ENCODE measurements around the gene CTNS. TPM values are rescaled to one million over a fixed set of nuclear protein-coding genes. Genes with fewer than 3 reads are reported as not detected.

Gene CTNS
- total RNA-seq, 1 donor from 2014 or later, result 9.4 TPM

DNA sequence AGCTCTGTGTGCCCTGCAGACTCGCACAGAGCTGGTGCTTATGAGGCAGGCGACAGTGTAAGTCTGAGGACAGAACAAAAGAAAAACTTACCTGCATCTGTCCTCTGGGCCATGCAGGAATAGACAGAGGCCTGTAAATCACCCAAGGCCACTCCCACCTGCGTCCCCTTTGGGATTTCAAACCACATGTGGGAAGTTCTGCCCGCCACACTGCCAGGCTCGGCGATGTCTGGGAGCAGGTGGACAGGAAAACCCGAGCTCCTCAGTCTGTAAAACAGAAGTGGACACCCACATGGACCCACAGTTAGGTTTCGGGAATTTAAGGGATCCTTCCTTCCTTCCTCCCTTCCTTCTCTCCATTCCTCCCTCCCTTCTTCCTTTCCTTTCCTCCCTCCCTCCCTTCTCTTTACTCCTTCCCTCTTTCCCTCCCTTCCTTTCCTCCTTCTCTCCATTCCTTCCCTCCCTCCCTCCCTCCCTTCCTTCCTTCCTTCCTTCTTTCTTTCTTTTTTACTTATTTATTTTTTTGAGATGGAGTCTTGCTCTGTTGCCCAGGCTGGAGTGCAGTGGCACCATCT is 15.3 kb upstream of the CTNS start:
- H3K4me3 Mint-ChIP-seq, result no peak overlapping the region
- H3K27me3 Mint-ChIP-seq (ENCODE audit: insufficient read depth, low read depth), result no peaks in the 10 kb centered on the region

DNA sequence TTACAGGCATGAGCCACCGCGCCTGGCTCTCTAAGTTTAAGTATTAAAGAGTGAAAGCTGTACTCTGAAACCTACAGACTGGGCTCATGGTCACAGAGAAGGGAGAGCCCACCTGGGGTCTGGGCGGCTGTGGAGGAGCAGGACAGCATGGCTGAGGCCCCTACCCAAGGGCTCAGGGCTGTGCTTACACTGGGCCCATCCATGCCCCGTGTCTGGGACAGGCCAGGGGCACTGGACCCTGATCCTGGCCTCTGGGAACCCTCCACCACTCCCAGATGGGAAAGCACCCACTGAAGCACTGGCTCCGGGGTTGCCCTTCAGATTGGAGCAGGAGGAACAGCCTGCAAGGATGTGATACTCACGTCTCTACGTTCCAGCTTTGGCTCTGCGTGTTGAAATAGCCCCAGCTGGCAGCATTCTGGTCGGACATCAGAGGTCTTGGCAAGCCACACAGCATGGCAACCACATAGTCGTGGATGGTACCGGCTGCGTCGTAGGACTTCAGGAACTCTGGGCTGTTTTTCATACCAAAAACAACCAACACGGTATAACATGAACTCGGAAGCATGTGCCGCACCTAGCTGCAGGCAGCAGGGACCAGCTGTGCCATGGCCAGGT is 13.5 kb upstream of the CTNS start:
- Histone ChIP-seq H3K36me3 (no peaks in the 10 kb centered on the region), H3K27me3 (no peaks in the 10 kb centered on the region)
- H3K4me1 Mint-ChIP-seq, result no peaks in the 10 kb centered on the region

More for the DNA sequence above, 15.3 kb upstream of the CTNS start:
- H3K9me3 Mint-ChIP-seq, result no peaks in the 10 kb centered on the region
- Histone ChIP-seq H3F3A (ENCODE audit: low read depth) (no peaks in the 10 kb centered on the region), H3K9ac (no peak overlapping the region), H3K4me2 (no peak overlapping the region), H2AFZ (replicated peaks) (no peak overlapping the region), H3K27ac (no peak overlapping the region), H3K4me1 (no peaks in the 10 kb centered on the region), H3K36me3 (no peaks in the 10 kb centered on the region), H4K20me1 (ENCODE audit: low read depth) (no peaks in the 10 kb centered on the region), H3K79me2 (ENCODE audit: low read depth) (no peaks in the 10 kb centered on the region), H3K4me3 (no peak overlapping the region), H3K27me3 (no peaks in the 10 kb centered on the region), H3K9me3 (ENCODE audit: low read depth) (no peaks in the 10 kb centered on the region)
- no peak for TF ChIP-seq EZH2 (IDR thresholded peaks at IDR 0.05)
- TF ChIP-seq EZH2phosphoT487 (IDR thresholded peaks at IDR 0.05), result no peak
- TF ChIP-seq, protein P1, sequence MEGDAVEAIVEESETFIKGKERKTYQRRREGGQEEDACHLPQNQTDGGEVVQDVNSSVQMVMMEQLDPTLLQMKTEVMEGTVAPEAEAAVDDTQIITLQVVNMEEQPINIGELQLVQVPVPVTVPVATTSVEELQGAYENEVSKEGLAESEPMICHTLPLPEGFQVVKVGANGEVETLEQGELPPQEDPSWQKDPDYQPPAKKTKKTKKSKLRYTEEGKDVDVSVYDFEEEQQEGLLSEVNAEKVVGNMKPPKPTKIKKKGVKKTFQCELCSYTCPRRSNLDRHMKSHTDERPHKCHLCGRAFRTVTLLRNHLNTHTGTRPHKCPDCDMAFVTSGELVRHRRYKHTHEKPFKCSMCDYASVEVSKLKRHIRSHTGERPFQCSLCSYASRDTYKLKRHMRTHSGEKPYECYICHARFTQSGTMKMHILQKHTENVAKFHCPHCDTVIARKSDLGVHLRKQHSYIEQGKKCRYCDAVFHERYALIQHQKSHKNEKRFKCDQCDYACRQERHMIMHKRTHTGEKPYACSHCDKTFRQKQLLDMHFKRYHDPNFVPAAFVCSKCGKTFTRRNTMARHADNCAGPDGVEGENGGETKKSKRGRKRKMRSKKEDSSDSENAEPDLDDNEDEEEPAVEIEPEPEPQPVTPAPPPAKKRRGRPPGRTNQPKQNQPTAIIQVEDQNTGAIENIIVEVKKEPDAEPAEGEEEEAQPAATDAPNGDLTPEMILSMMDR (IDR thresholded peaks at IDR 0.05), result no peak
- no peaks in the 10 kb centered on the region for H3K4me1 Mint-ChIP-seq
- H3K36me3 Mint-ChIP-seq, result peaks cover 32% of the 10 kb centered on the region
- no peak for DNase-seq (ENCODE audit: low spot score)
- no peak overlapping the region for H3K27ac Mint-ChIP-seq

DNA sequence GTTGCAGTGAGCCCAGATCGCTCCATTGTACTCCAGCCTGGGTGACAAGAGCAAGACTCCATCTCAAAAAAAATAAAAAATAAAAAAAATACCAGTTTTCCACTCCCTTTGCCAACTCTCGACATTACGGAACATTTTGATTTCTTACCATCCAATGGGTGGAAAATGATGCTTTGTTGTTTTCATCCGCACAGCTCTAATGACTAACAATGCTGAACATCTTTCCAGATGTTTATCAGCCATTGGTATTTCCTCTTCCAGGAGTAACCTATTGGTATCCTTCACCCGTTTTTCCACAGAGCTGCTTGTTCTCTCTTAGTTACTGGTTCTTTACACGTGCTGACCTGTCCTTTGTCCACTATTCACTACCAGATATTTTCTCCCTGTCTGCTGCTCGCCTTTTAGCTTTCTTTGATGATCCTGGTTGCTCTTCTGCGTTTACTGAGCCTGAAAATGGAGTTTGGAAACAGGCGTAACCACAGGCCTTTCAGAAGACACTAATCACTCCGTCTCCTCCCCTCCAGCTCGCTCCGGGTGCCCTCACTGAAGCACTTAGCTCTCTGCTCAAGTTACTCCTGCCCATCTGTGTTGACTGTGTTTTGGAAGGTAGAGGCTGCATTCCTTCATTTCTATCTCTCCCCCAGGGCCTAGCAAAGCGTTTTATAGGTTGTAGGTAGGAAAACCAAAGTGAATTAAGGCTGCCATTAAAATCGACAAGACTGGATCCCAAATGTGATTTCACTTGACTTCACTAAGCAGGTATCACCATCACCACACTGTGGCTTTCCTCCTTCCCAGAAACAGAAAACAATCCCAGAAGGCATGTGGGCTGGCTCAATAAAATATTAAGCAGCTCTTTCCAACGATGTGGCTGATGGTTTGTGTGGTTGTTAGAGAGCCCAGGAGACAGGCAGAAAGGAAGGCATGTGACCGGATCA is 9.5 kb upstream of the CTNS start:
- Mint-ChIP-seq H3K9me3 (no peaks in the 10 kb centered on the region), H3K4me3 (no peak overlapping the region)
- H3K9ac ChIP-seq, result no peak overlapping the region

More for the DNA sequence above, 13.5 kb upstream of the CTNS start:
- H3K9ac ChIP-seq, result no peak overlapping the region
- H3K4me3 ChIP-seq, result no peak overlapping the region
- H3K79me2 ChIP-seq (ENCODE audit: low read depth), result no peaks in the 10 kb centered on the region
- Mint-ChIP-seq H3K4me3 (no peak overlapping the region), H3K36me3 (peaks cover 33% of the 10 kb centered on the region), H3K27me3 (ENCODE audit: insufficient read depth, low read depth) (no peaks in the 10 kb centered on the region), H3K27ac (no peak overlapping the region), H3K9me3 (no peaks in the 10 kb centered on the region)
- no peak for TF ChIP-seq EZH2phosphoT487 (IDR thresholded peaks at IDR 0.05)
- no peak for TF ChIP-seq EZH2 (IDR thresholded peaks at IDR 0.05)
- H3K4me2 ChIP-seq, result no peak overlapping the region
- no peak for DNase-seq (ENCODE audit: low spot score)
- no peak overlapping the region for H3K27ac ChIP-seq
- no peak overlapping the region for H2AFZ ChIP-seq (replicated peaks)
- H4K20me1 ChIP-seq (ENCODE audit: low read depth), result no peaks in the 10 kb centered on the region
- no peaks in the 10 kb centered on the region for H3F3A ChIP-seq (ENCODE audit: low read depth)
- H3K4me1 ChIP-seq, result no peaks in the 10 kb centered on the region
- H3K9me3 ChIP-seq (ENCODE audit: low read depth), result no peaks in the 10 kb centered on the region

More for the DNA sequence above, 9.5 kb upstream of the CTNS start:
- H3K27me3 ChIP-seq, result no peaks in the 10 kb centered on the region
- no peak overlapping the region for H3K4me3 ChIP-seq
- Mint-ChIP-seq H3K27ac (no peak overlapping the region), H3K36me3 (peaks cover 26% of the 10 kb centered on the region), H3K4me1 (no peaks in the 10 kb centered on the region), H3K27me3 (ENCODE audit: insufficient read depth, low read depth) (no peaks in the 10 kb centered on the region)
- H3K27ac ChIP-seq, result no peak overlapping the region
- H3F3A ChIP-seq (ENCODE audit: low read depth), result no peaks in the 10 kb centered on the region
- H3K9me3 ChIP-seq (ENCODE audit: low read depth), result no peaks in the 10 kb centered on the region
- no peaks in the 10 kb centered on the region for H4K20me1 ChIP-seq (ENCODE audit: low read depth)
- no peak overlapping the region for H3K4me2 ChIP-seq
- H2AFZ ChIP-seq (replicated peaks), result no peak overlapping the region
- TF ChIP-seq, protein P1 (IDR thresholded peaks at IDR 0.05), result no peak
- no peak for TF ChIP-seq EZH2 (IDR thresholded peaks at IDR 0.05)
- TF ChIP-seq EZH2phosphoT487 (IDR thresholded peaks at IDR 0.05), result no peak
- DNase-seq (ENCODE audit: low spot score), result no peak
- H3K79me2 ChIP-seq (ENCODE audit: low read depth), result peaks cover 6% of the 10 kb centered on the region
- no peaks in the 10 kb centered on the region for H3K4me1 ChIP-seq
- no peaks in the 10 kb centered on the region for H3K36me3 ChIP-seq
